ENCODE measurements around the gene SHC3.

SHC3 gene

GRCh38 chr9:88995627-88996026, 183.0 kb downstream of the SHC3 start:
- DNase-seq (ENCODE audit: extremely low spot score), result no peak
- ChIA-PET CTCF (no interaction called here), POLR2A (no interaction called here)
- no peak for TF ChIP-seq CTCF (IDR thresholded peaks at IDR 0.05; ENCODE audit: control extremely low read depth, extremely low read depth, low read depth, missing control alignments)

GRCh38 chr9:88995200-88995577, 183.4 kb downstream of the SHC3 start:
- ChIA-PET POLR2A (no interaction called here), CTCF (no interaction called here)
- no peak for DNase-seq (ENCODE audit: extremely low spot score)
- TF ChIP-seq CTCF (IDR thresholded peaks at IDR 0.05; ENCODE audit: control extremely low read depth, extremely low read depth, low read depth, missing control alignments), result no peak

- POLR2A ChIA-PET, result no interaction called here
- no peak for DNase-seq (ENCODE audit: extremely low spot score)
- CTCF ChIA-PET, result interaction anchor here (0.9 kb wide), 1 partner anchor 16 kb away, joined by 3 read pairs; no protein-coding TSS in a partner anchor
Measured at GRCh38 chr9:88994469-88995199, 184.0 kb downstream of the SHC3 start.

GRCh38 chr9:88993871-88994460, 184.7 kb downstream of the SHC3 start:
- ChIA-PET POLR2A (no interaction called here), CTCF (interaction anchor here (0.9 kb wide), 1 partner anchor 17 kb away, joined by 3 read pairs; no protein-coding TSS in a partner anchor)
- TF ChIP-seq CTCF (IDR thresholded peaks at IDR 0.05; ENCODE audit: control extremely low read depth, extremely low read depth, low read depth, missing control alignments), result no peak
- no peak for DNase-seq (ENCODE audit: extremely low spot score)

More at GRCh38 chr9:88994469-88995199, 184.0 kb downstream of the SHC3 start:
- TF ChIP-seq CTCF (IDR thresholded peaks at IDR 0.05; ENCODE audit: control extremely low read depth, extremely low read depth, low read depth, missing control alignments), result no peak

GRCh38 chr9:88993327-88993726, 185.3 kb downstream of the SHC3 start:
- TF ChIP-seq CTCF (IDR thresholded peaks at IDR 0.05; ENCODE audit: control extremely low read depth, extremely low read depth, low read depth, missing control alignments), result no peak
- POLR2A ChIA-PET, result no interaction called here
- CTCF ChIA-PET, result no interaction called here
- DNase-seq (ENCODE audit: extremely low spot score), result no peak

- DNase-seq (ENCODE audit: extremely low spot score), result no peak
- ChIA-PET POLR2A (no interaction called here), CTCF (interaction anchor here (1.3 kb wide), 1 partner anchor 9 kb away, joined by 4 read pairs; no protein-coding TSS in a partner anchor)
- TF ChIP-seq CTCF (IDR thresholded peaks at IDR 0.05; ENCODE audit: control extremely low read depth, extremely low read depth, low read depth, missing control alignments), result no peak
Measured at GRCh38 chr9:88992556-88992955, 186.1 kb downstream of the SHC3 start.
